ENCODE measurements around the gene RBM3. TPM values are rescaled to one million over a fixed set of nuclear protein-coding genes. Genes with fewer than 3 reads are reported as not detected.

RBM3 gene
- total RNA-seq, 2 experiments from 2014 or later: 255 to 258 TPM

Other genes with a start within 250 kb of the RBM3 start
- gene SSX3, start 217.8 kb upstream of the RBM3 start, total RNA-seq: not detected
- not detected for gene SSX4, start 190.9 kb upstream of the RBM3 start, total RNA-seq
- gene SSX4B, start 162.5 kb upstream of the RBM3 start, total RNA-seq: not detected
- gene SLC38A5, start 104.2 kb upstream of the RBM3 start, total RNA-seq: 100 to 1,000 TPM; 146 to 156 TPM
- gene FTSJ1, start 98.3 kb upstream of the RBM3 start, total RNA-seq: 10 to 100 TPM; 98.7 to 98.8 TPM
- 10 to 100 TPM; 11.0 to 11.9 TPM for gene PORCN, start 65.5 kb upstream of the RBM3 start, total RNA-seq
- gene EBP, start 52.7 kb upstream of the RBM3 start, total RNA-seq: 100 to 1,000 TPM; 165 to 169 TPM
- 10 to 100 TPM; 12.1 to 12.9 TPM for gene TBC1D25, start 34.8 kb upstream of the RBM3 start, total RNA-seq
- 10 to 100 TPM; 32.6 to 40.6 TPM for gene WDR13, start 23.0 kb downstream of the RBM3 start, total RNA-seq
- gene WAS, start 109.3 kb downstream of the RBM3 start, total RNA-seq: 10 to 100 TPM; 87.8 to 89.8 TPM
- gene SUV39H1, start 122.2 kb downstream of the RBM3 start, total RNA-seq: 10 to 100 TPM; 31.9 to 32.8 TPM
- gene GLOD5, start 187.3 kb downstream of the RBM3 start, total RNA-seq: not detected
- not detected for gene GATA1, start 212.1 kb downstream of the RBM3 start, total RNA-seq
- 10 to 100 TPM; 45.3 to 50.0 TPM for gene HDAC6, start 227.6 kb downstream of the RBM3 start, total RNA-seq

Measured in activated naive CD8-positive, alpha-beta T cell treated with anti-CD3 and anti-CD28 coated beads for 36 hours (primary cell).